Mesenteric fat pad (tissue), 1 donor: ENCODE results near the gene TSPAN31. TPM values are rescaled to one million over a fixed set of nuclear protein-coding genes. Genes with fewer than 3 reads are reported as not detected.
"Not testable (repeated sequence)": the region's sequence is repeated elsewhere in the genome, so short reads cannot be mapped to it uniquely, and the experiment has no call there.

Source experiments
- DNase-seq: peaks from one replicate; pipeline ENCODE4 v3.0.0-alpha.2; 2020; ENCODE audit warnings: low spot score
- total RNA-seq: library from RNA; stranded (reverse); fragmentation: NEBNext Ultra II Directional; extraction: Animal tissue kit (Norgen Biotek cat#: 25700); gene quantifications from one replicate; pipeline ENCODE4 v1.2.1, GENCODE V29; 2021
- donor health status: DM: yes; HTN: yes; CAD: no.

Gene TSPAN31
- total RNA-seq, 1 donor from 2014 or later, result 35.0 TPM

GRCh38 chr12:57765698-57766463, 21.0 kb downstream of the TSPAN31 start:
- no peak for DNase-seq

- peak; percentile 89 for DNase-seq
Observed at GRCh38 chr12:57766464-57767304, 21.8 kb downstream of the TSPAN31 start, which contains the start of gene CYP27B1. Gene CYP27B1 (minus strand): TSS chr12:57767078. CDS start chr12:57767041, 37 bp downstream.

- no peak for DNase-seq
Observed at GRCh38 chr12:57767305-57767698, 22.5 kb downstream of the TSPAN31 start.

GRCh38 chr12:57767876-57768275, 23.0 kb downstream of the TSPAN31 start:
- peak; percentile 8 for DNase-seq

GRCh38 chr12:57769594-57769993, 24.8 kb downstream of the TSPAN31 start:
- DNase-seq, result peak; percentile 88

DNA sequence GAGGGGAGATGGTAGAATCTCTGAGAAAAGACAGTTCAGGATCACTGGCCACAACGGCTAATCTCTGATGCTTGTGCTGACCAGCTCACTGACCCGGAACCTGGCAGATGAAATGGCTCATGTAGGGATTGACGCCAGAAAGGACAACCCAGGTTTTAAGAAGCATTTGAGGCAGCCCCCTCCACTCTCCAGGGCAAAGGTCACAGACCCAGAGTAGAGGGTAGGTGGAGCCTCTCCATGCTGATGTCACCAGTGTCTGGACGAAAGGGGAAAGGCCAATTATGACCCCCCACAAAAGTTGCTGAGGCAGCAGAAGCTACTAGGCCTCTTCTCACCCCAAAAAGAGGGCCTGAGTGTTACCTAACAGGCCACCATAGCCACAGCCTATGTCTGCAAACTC, 25.9 kb downstream of the TSPAN31 start:
- peak; percentile 20 for DNase-seq

GRCh38 chr12:57771236-57771872, 26.5 kb downstream of the TSPAN31 start:
- DNase-seq, result peak; percentile 92

DNA sequence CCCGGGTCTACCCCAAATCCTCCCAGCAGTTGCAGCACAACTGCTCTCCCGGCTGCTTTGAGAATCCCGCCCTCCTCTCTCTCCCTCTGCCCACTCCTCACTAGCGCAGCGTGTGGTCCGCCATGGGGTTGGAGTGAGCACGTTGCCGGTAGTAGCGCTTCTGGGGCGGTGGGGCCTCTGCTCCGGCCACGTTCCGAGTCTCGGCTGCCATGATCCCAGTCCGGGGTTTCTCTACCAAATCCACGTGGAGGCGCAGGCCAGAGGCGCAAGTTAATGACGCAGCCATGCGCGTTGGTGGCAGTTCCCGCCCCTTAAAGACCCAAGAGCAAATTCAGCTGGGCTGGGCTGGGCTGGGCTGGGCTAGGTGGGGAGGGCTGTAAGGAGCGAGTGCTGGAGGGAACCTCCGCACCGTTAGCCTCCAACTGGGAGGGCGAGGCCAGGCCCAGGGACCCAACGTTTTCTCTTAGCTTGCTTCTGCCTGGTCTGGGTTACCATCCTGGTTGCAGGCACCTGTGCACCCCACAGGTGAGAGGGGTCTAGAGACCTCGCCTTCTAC, 27.1 kb downstream of the TSPAN31 start, which contains the start of gene METTL1:
METTL1 (minus strand) TSS at position 233 of the 556 bp plus-strand sequence; CDS start at position 211, 22 bp downstream.
- DNase-seq, result peak; percentile 97

- DNase-seq, result peak; percentile 91
Observed at GRCh38 chr12:57772429-57773322, 27.8 kb downstream of the TSPAN31 start, which contains the start of gene EEF1AKMT3. Gene EEF1AKMT3 (plus strand): TSS chr12:57772614. CDS start chr12:57772725, 111 bp downstream.

- DNase-seq, result not testable (repeated sequence)
Observed at GRCh38 chr12:57774634-57775033, 29.8 kb downstream of the TSPAN31 start.

GRCh38 chr12:57775044-57775443, 30.2 kb downstream of the TSPAN31 start:
- no peak for DNase-seq

DNA sequence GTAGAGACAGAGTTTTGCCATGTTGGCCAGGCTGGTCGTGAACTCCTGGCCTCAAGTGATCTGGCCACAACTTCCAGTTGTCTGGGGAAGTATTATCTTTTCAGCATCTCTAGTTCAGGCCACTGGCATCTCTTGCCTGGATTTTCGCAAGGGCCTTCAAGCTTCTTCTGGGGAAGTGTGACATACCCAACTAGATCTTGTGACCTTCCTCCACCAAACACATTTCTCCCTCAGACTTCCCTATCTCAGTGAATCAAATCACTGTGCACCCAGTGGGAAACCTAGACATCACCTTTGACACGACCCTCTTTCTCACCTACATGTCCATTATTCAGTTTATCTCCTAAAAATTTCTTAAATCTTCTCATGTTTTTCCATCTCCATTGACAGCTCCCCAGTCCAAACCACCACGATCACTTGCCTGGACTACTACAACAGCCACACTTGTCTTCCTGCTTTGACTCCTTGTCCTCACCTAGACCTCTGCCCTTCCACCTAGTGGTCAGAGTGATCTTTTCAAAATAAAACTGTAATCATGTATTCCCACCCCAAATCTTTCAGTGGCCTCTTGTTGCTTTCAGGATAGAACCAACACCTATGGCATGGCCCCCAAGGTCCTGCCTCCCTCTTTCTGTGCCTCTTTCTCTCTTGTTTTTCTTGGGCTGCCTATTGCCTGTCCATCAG, 30.9 kb downstream of the TSPAN31 start:
- DNase-seq, result no peak

DNA sequence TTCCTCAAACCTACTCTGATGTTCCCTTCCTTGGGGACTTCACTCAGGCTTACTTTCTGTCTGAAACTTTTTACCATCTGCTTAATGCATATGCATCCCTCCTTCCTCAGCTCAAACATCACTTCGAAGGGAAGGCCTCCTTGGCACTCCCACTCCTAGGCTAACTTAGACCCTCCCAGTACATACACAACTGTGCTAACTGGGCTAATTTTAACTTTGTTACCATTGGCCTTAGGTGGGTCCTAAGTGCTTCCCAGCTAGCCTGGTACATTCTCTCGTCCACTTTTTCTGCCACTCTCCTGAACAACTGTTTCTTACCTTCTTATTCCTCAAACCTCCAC, 31.4 kb downstream of the TSPAN31 start:
- DNase-seq, result no peak

GRCh38 chr12:57777367-57777766, 32.5 kb downstream of the TSPAN31 start:
- DNase-seq, result no peak

DNA sequence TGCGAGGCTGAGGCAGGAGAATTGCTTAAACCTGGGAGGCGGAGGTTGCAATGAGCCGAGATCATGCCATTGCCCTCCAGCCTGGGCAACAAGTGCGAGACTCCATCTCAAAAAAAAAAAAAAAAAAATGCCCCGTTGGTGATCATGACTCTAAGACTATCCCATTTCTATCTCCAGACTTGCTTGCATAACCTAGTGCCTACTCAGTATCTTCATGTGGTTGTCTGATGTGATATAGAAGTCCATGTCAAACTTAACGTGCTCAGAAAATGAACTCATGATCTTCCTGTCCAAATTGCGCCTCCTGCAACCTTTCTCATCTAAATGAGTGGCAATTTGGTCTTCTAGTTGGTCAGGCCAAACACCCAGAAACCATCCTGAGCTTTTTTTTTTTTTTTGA, 33.1 kb downstream of the TSPAN31 start:
- DNase-seq, result no peak

GRCh38 chr12:57779736-57780135, 34.9 kb downstream of the TSPAN31 start:
- no peak for DNase-seq

DNA sequence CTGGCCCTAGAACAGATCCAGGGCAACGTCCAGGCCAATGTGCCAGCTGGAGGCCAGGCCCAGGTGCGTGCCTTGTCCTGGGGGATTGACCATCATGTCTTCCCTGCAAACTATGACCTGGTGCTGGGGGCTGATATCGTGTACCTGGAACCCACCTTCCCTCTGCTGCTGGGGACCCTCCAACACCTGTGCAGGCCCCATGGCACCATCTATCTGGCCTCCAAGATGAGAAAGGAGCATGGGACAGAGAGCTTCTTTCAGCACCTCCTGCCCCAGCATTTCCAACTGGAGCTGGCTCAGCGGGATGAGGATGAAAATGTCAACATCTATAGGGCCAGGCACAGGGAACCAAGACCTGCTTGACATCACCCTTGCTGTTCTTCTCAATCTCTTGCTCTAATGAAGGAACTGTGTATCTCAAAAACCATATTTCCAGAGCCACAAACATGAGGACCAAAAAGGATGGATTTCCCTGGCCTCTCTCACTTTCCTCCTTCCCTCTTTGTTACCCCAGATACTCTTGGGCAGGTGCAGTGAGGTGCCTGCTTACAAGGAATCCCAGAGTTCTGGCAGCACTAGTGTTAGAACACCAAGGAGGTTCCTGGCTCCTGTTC, 35.6 kb downstream of the TSPAN31 start:
- DNase-seq, result no peak

- DNase-seq, result no peak
Observed at GRCh38 chr12:57781244-57781643, 36.4 kb downstream of the TSPAN31 start.

- no peak for DNase-seq
Observed at GRCh38 chr12:57781801-57782200, 37.0 kb downstream of the TSPAN31 start.
